Tibial nerve (tissue), 3 donors: ENCODE data around the gene OR51B2.

Experiments
- CTCF ChIP-seq, 5 experiments: fragments of 200-600 bp in 3 of 5; fragments of 450-650 bp in 2 of 5; sonication (generic) in 3 of 5; IDR thresholded peaks; one replicate each; pipeline ENCODE4 v1.5.1; 2016 to 2019; ENCODE audit warnings: antibody characterized with exemption in 5 of 5, mild to moderate bottlenecking in 3 of 5, moderate library complexity in 2 of 5
- POLR2A ChIP-seq, 2 donors: fragments of 450-650 bp; IDR thresholded peaks; one replicate each; pipeline ENCODE4 v1.6.1; 2017; ENCODE audit warnings: antibody characterized with exemption in 2 of 2, mild to moderate bottlenecking in 2 of 2, moderate library complexity in 2 of 2

GRCh38 chr11:5280582-5281102, 43.5 kb downstream of the OR51B2 start:
- TF ChIP-seq CTCF (IDR thresholded peaks at IDR 0.05) (no peak), POLR2A (IDR thresholded peaks at IDR 0.05) (no peak)
